ENCODE data around the gene EFCAB9. TPM values are rescaled to one million over a fixed set of nuclear protein-coding genes. Genes with fewer than 3 reads are reported as not detected.

The EFCAB9 gene
- total RNA-seq, 2 experiments from 2014 or later: not detected

GRCh38 chr5:172166030-172166826, 27.7 kb upstream of the EFCAB9 start:
- ChIA-PET POLR2A (no interaction called here), CTCF (no interaction called here)
- peaks cover 18% of the 10 kb centered on the region for H3K36me3 Mint-ChIP-seq (ENCODE audit: low read depth)
- intact Hi-C loops (cut with DNase I, micrococcal nuclease): no loop called here
- ATAC-seq (no peak), DNase-seq (no peak)
- no peak overlapping the region for H3K4me3 Mint-ChIP-seq
- H3K4me1 Mint-ChIP-seq: peaks cover 79% of the 10 kb centered on the region
- H3K27me3 Mint-ChIP-seq: no peaks in the 10 kb centered on the region
- no peak overlapping the region for H3K27ac Mint-ChIP-seq
- no peaks in the 10 kb centered on the region for H3K9me3 Mint-ChIP-seq (ENCODE audit: low read depth)

- no peak for DNase-seq
- H3K36me3 Mint-ChIP-seq (ENCODE audit: low read depth): peaks cover 15% of the 10 kb centered on the region
- intact Hi-C loops (cut with DNase I, micrococcal nuclease): no loop called here
- no peak for ATAC-seq
- POLR2A ChIA-PET: no interaction called here
- peak overlapping the region; percentile 1 for H3K27ac Mint-ChIP-seq
- CTCF ChIA-PET: no interaction called here
- H3K27me3 Mint-ChIP-seq: no peaks in the 10 kb centered on the region
- H3K9me3 Mint-ChIP-seq (ENCODE audit: low read depth): no peaks in the 10 kb centered on the region
- H3K4me3 Mint-ChIP-seq: no peak overlapping the region
- H3K4me1 Mint-ChIP-seq: peaks cover 80% of the 10 kb centered on the region
Measured at GRCh38 chr5:172167895-172168294, 26.1 kb upstream of the EFCAB9 start.

DNA sequence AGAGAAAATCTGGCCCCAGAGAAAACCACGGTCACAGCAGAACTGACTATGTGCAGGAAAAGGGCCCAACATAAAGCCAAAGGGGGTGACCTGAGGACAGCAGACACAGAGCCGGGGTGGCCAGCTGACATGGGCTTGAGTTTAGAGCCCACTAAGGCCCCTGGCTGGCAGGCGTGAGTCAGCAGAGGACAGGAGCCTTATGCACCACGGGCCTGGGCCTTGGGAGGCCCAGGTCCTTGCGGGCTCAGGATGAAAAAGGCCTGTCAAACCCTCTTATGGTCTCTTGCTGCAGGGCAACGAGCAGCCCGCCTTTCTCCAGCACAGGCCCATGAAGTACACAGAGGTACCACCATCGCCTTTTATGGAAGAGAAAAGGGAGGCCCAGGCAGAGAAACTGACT, 25.7 kb upstream of the EFCAB9 start:
- Mint-ChIP-seq H3K27me3 (no peaks in the 10 kb centered on the region), H3K4me3 (no peak overlapping the region), H3K9me3 (ENCODE audit: low read depth) (no peaks in the 10 kb centered on the region), H3K36me3 (ENCODE audit: low read depth) (peaks cover 15% of the 10 kb centered on the region), H3K27ac (peak overlapping the region; percentile 1), H3K4me1 (peaks cover 80% of the 10 kb centered on the region)
- ATAC-seq (no peak), DNase-seq (no peak)
- POLR2A ChIA-PET: no interaction called here
- CTCF ChIA-PET: no interaction called here
- intact Hi-C loops (cut with DNase I, micrococcal nuclease): no loop called here

DNA sequence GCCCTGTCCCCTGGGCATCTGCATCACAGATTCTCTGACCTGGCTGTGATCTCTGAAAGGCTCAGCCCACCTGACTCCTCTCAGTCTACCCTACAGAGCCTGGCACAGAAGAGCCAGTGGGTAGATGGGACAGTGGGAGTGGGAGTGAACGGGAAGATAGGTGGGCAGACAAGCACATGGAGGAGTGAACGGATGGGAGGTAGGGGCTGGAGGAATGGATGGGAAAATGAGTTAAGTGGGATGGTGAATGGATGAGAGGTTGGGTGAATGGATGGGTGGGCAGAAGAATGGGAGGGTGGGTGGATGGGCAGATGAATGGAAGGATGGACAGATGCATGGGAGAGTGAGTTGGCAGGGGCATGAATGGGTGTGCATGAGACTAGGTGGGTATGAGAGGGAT, 24.8 kb upstream of the EFCAB9 start:
- Mint-ChIP-seq H3K27ac (peak overlapping the region; percentile 7), H3K9me3 (ENCODE audit: low read depth) (no peaks in the 10 kb centered on the region), H3K36me3 (ENCODE audit: low read depth) (peaks cover 21% of the 10 kb centered on the region), H3K4me3 (no peak overlapping the region), H3K4me1 (peaks cover 83% of the 10 kb centered on the region), H3K27me3 (no peaks in the 10 kb centered on the region)
- ChIA-PET POLR2A (no interaction called here), CTCF (interaction anchor here (0.6 to 1.2 kb wide), 2 partner anchors 48 to 1531 kb away, joined by 3 read pairs; no protein-coding TSS in a partner anchor)
- intact Hi-C loops (cut with DNase I, micrococcal nuclease): no loop called here
- ATAC-seq: no peak
- no peak for DNase-seq

- peaks cover 21% of the 10 kb centered on the region for H3K36me3 Mint-ChIP-seq (ENCODE audit: low read depth)
- peak overlapping the region; percentile 83 for H3K27ac Mint-ChIP-seq
- no peaks in the 10 kb centered on the region for H3K27me3 Mint-ChIP-seq
- no peak overlapping the region for H3K4me3 Mint-ChIP-seq
- H3K4me1 Mint-ChIP-seq: peaks cover 87% of the 10 kb centered on the region
- ChIA-PET POLR2A (interaction anchor here (0.7 to 0.9 kb wide), 2 partner anchors 8 to 9 kb away, joined by 3 read pairs; no protein-coding TSS in a partner anchor), CTCF (interaction anchor here (0.6 to 1.5 kb wide), 6 partner anchors 17 to 80 kb away, joined by 3 to 4 read pairs (median 4); no protein-coding TSS in a partner anchor)
- H3K9me3 Mint-ChIP-seq (ENCODE audit: low read depth): no peaks in the 10 kb centered on the region
- intact Hi-C loops (cut with DNase I, micrococcal nuclease): loop anchor here (10.0 kb wide), 3 partner anchors 785 to 1895 kb away; partner anchors contain the start of gene NPM1 (in 1 of the 2)
- DNase-seq (peak; percentile 46), ATAC-seq (peak; percentile 39)
Measured at GRCh38 chr5:172170251-172170701, 23.7 kb upstream of the EFCAB9 start.

DNA sequence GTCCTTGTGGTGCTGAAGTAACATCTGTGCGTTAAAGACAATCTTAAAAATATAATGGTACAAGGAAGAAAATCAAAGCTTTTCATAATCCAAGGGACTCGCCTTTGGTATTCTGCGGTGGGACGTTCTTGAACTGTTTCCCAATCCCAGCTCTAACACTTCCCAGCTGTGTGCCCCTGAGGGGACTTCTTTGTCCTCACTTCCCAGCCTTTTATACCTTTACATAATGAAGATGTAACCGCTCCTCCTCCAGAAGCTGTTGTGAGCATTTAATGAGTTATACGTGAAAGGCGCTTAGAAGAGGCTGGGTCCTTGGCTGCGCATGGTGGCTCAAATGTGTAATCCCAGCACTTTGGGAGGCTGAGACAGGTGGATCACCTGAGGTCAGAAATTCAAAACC, 22.9 kb upstream of the EFCAB9 start:
- Mint-ChIP-seq H3K27ac (peak overlapping the region; percentile 83), H3K4me1 (peaks cover 93% of the 10 kb centered on the region), H3K36me3 (ENCODE audit: low read depth) (peaks cover 24% of the 10 kb centered on the region), H3K4me3 (no peak overlapping the region), H3K27me3 (no peaks in the 10 kb centered on the region), H3K9me3 (ENCODE audit: low read depth) (no peaks in the 10 kb centered on the region)
- ChIA-PET CTCF (interaction anchor here (1.3 to 1.5 kb wide), 2 partner anchors 16 to 19 kb away, joined by 3 to 4 read pairs; no protein-coding TSS in a partner anchor), POLR2A (interaction anchor here (0.6 kb wide), 1 partner anchor 53 kb away, joined by 5 read pairs; no protein-coding TSS in a partner anchor)
- no peak for DNase-seq
- intact Hi-C loops (cut with DNase I, micrococcal nuclease): loop anchor here (10.0 kb wide), 3 partner anchors 786 to 1896 kb away; partner anchors contain the start of gene NPM1 (in 1 of the 2)
- ATAC-seq: no peak

DNA sequence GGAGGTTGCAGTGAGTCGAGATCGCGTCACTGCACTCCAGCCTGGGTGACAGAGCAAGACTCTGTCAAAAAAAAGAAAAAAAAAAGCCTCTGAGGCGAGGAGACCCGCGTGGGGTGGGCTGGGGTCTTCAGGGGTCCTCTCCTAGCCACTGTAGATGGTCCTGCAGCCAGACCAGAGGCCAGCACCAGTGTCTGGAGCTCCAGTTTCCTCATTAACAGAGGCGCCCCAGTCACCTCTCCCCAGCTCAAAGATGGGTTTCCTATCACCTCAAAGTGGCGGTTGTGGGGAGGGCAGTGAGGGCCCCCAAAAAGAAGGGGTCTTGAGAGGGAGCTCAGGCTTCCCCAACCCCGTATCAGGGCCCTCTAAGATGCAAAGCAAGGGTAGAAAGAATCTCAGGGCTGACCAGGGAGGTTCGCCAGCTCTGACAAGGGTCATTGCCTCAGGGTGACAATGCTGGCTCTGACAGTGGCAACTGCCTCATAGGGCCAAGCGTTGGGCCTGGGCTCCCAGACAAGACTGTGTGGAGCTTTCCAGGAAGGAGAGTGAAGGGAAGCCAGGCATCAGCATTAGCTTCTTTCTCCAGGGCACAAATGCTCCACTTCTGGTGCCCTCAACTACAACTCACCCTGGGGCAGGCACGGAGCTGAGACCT, 20.9 kb upstream of the EFCAB9 start:
- Mint-ChIP-seq H3K27me3 (no peaks in the 10 kb centered on the region), H3K4me3 (peak overlapping the region; percentile 75), H3K4me1 (peaks cover 96% of the 10 kb centered on the region), H3K9me3 (ENCODE audit: low read depth) (no peaks in the 10 kb centered on the region), H3K36me3 (ENCODE audit: low read depth) (peaks cover 29% of the 10 kb centered on the region), H3K27ac (peak overlapping the region; percentile 99)
- intact Hi-C loops (cut with DNase I, micrococcal nuclease): loop anchor here (10.0 kb wide), 3 partner anchors 788 to 1898 kb away; partner anchors contain the start of gene NPM1 (in 1 of the 2)
- DNase-seq: peak; percentile 29
- no peak for ATAC-seq
- POLR2A ChIA-PET: interaction anchor here (0.6 to 4.4 kb wide), 8 partner anchors 13 to 765 kb away, joined by 3 to 64 read pairs (median 5); partner anchors contain the start of gene STK10
- CTCF ChIA-PET: interaction anchor here (0.6 to 5.0 kb wide), 9 partner anchors 10 to 189 kb away, joined by 3 to 83 read pairs (median 4); partner anchors contain the start of gene STK10

- intact Hi-C loops (cut with DNase I, micrococcal nuclease): loop anchor here (1.0 to 10.0 kb wide), 5 partner anchors 14 to 1899 kb away; partner anchors contain the start of gene NPM1 (in 1 of the 2)
- ChIA-PET CTCF (interaction anchor here (0.5 to 5.0 kb wide), 9 partner anchors 11 to 861 kb away, joined by 3 to 83 read pairs (median 9); partner anchors contain the start of gene STK10), POLR2A (interaction anchor here (0.7 to 4.4 kb wide), 9 partner anchors 9 to 64 kb away, joined by 3 to 64 read pairs (median 5); partner anchors contain the start of gene STK10)
- H3K4me1 Mint-ChIP-seq: peaks cover 96% of the 10 kb centered on the region
- H3K27ac Mint-ChIP-seq: peak overlapping the region; percentile 99
- ATAC-seq: peak; percentile 20
- no peaks in the 10 kb centered on the region for H3K9me3 Mint-ChIP-seq (ENCODE audit: low read depth)
- H3K36me3 Mint-ChIP-seq (ENCODE audit: low read depth): peaks cover 32% of the 10 kb centered on the region
- no peaks in the 10 kb centered on the region for H3K27me3 Mint-ChIP-seq
- DNase-seq: peak; percentile 91
- H3K4me3 Mint-ChIP-seq: peak overlapping the region; percentile 75
Measured at GRCh38 chr5:172173564-172174153, 20.3 kb upstream of the EFCAB9 start.

DNA sequence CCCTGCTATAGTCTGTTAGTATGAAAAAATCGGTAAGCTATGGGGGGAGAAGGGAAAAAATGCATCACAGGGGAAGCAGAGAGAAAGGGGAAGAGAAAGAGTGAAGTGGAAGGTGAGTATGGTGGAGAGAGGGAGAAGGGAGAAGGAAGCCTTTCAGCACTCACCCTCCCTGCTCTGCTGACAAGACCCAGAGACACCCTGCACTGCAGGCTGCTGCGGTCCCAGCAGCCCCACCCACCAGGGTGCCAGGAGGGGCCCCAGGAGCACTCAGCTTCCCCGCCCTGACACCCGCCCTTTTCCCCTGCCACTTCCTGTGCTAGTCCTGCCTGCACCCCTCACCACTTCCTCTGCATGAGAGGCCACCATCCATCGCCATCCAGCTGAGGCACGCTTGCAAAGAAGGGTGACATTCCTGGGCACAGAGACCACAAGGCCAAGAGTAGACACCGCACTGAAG, 18.7 kb upstream of the EFCAB9 start:
- H3K36me3 Mint-ChIP-seq (ENCODE audit: low read depth): peaks cover 30% of the 10 kb centered on the region
- no peaks in the 10 kb centered on the region for H3K9me3 Mint-ChIP-seq (ENCODE audit: low read depth)
- H3K4me3 Mint-ChIP-seq: peak overlapping the region; percentile 75
- POLR2A ChIA-PET: interaction anchor here (0.5 to 4.4 kb wide), 10 partner anchors 11 to 590 kb away, joined by 3 to 64 read pairs (median 4); partner anchors contain the start of genes FBXW11 and STK10
- CTCF ChIA-PET: interaction anchor here (0.7 to 5.0 kb wide), 15 partner anchors 11 to 109 kb away, joined by 3 to 83 read pairs (median 4); partner anchors contain the start of gene STK10
- H3K4me1 Mint-ChIP-seq: peaks cover 96% of the 10 kb centered on the region
- no peaks in the 10 kb centered on the region for H3K27me3 Mint-ChIP-seq
- H3K27ac Mint-ChIP-seq: peak overlapping the region; percentile 99
- ATAC-seq (peak; percentile 66), DNase-seq (peak; percentile 96)
- intact Hi-C loops (cut with DNase I, micrococcal nuclease): loop anchor here (1.0 to 10.0 kb wide), 13 partner anchors 13 to 1900 kb away; partner anchors contain the start of genes CREBRF (in 1 of the 2), DUSP1 (in 1 of the 2), NPM1 (in 1 of the 2) and STK10 (in 1 of the 2)

- DNase-seq (no peak), ATAC-seq (no peak)
- peak overlapping the region; percentile 75 for H3K4me3 Mint-ChIP-seq
- intact Hi-C loops (cut with DNase I, micrococcal nuclease): loop anchor here (5.0 to 10.0 kb wide), 6 partner anchors 45 to 1902 kb away; partner anchors contain the start of genes CREBRF (in 1 of the 2), DUSP1 (in 1 of the 2) and NPM1 (in 1 of the 2)
- peaks cover 30% of the 10 kb centered on the region for H3K36me3 Mint-ChIP-seq (ENCODE audit: low read depth)
- H3K27me3 Mint-ChIP-seq: no peaks in the 10 kb centered on the region
- CTCF ChIA-PET: interaction anchor here (0.6 to 5.0 kb wide), 2 partner anchors 9 to 188 kb away, joined by 3 to 83 read pairs; partner anchors contain the start of gene STK10
- H3K9me3 Mint-ChIP-seq (ENCODE audit: low read depth): no peaks in the 10 kb centered on the region
- peak overlapping the region; percentile 99 for H3K27ac Mint-ChIP-seq
- POLR2A ChIA-PET: interaction anchor here (1.1 to 4.4 kb wide), 3 partner anchors 9 to 170 kb away, joined by 5 to 64 read pairs (median 7); partner anchors contain the start of genes FBXW11 and STK10
- H3K4me1 Mint-ChIP-seq: peaks cover 97% of the 10 kb centered on the region
Measured at GRCh38 chr5:172177176-172177575, 16.8 kb upstream of the EFCAB9 start.

Data from activated CD4-positive, alpha-beta T cell treated with anti-CD3 and anti-CD28 coated beads for 36 hours (primary cell).